GM19468 (cell line): ENCODE measurements around the gene SAP25.
"Not testable (repeated sequence)": the region's sequence is repeated elsewhere in the genome, so short reads cannot be mapped to it uniquely, and the experiment has no call there.

Experiments
- ATAC-seq: cut with Tn5 transposase; IDR thresholded peaks from one replicate; pipeline ENCODE4 v1.9.1; 2021; ENCODE audit warnings: mild to moderate bottlenecking, moderate library complexity, moderate number of reproducible peaks; ENCODE audit not compliant: unreplicated experiment; ENCODE audit errors: extremely low read depth

Gene SAP25

GRCh38 chr7:100563809-100564400, 9.8 kb downstream of the SAP25 start:
- ATAC-seq = no peak

GRCh38 chr7:100563100-100563564, 10.6 kb downstream of the SAP25 start:
- no peak for ATAC-seq

GRCh38 chr7:100562195-100563099, 11.3 kb downstream of the SAP25 start:
- ATAC-seq = no peak

- ATAC-seq = no peak
Observed at GRCh38 chr7:100561491-100562194, 12.1 kb downstream of the SAP25 start.

- no peak for ATAC-seq
Observed at GRCh38 chr7:100559127-100559526, 14.6 kb downstream of the SAP25 start.

DNA sequence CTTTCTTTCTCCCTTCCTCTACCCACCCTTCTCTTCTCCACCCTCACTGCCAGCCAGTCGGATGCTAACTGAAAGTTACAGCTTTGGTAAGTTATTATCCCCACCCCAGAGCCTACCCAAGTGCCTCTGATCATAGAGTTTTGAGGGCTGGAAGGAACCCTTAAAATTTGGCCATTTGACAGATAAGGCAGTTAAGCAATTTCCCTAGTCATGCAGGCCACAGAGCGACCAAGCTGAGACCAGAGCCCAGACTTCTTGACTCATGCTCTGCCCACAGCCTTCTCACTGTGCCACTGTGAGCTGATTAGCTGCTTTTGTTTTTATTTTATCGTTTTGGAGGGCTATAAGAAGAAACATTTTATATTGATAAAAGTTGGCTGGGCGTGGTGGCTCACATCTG, 17.2 kb downstream of the SAP25 start:
- no peak for ATAC-seq

DNA sequence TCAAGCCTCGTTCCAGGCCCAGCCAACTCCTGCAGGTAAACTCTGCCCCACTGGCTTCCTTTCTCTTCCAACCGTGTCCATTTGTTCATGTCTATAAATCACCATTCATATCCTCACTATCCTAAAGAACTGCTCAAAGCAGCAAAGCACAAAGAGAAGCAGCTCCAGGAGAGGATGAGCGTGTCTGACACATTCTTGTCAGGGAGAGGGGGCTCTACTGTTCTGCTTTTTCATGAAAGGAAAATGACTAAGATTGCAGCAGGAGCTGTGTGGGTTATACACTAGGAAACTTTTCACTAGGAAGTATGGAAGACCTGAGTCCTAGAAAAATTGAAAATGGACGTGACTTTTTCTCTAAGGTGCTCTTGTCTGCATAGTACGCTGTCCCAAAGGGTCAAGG, 18.0 kb downstream of the SAP25 start:
- no peak for ATAC-seq

- ATAC-seq = no peak
Observed at GRCh38 chr7:100553032-100553431, 20.7 kb downstream of the SAP25 start.

GRCh38 chr7:100552532-100552931, 21.2 kb downstream of the SAP25 start:
- no peak for ATAC-seq

- not testable (repeated sequence) for ATAC-seq
Observed at GRCh38 chr7:100548446-100548845, 25.3 kb downstream of the SAP25 start.

DNA sequence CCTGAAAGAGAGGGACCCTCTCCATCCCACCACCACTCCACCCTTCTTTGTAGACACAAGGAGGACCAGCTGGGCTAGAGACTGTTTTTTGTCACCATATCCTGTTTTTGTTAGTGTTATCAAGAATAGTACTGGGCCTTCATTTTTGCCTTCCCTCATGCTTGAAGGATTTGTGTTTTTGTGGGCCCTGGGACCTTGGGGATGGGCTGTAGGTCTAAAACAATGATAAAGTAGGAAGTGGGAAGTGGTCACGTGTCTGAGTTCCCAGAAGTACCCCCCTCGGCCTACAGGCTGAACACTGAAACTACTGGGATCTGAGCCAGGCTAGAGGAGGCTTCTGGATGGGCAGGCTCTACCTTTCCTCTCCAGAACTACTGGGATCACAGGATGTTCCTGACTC, 25.8 kb downstream of the SAP25 start:
- ATAC-seq = no peak

DNA sequence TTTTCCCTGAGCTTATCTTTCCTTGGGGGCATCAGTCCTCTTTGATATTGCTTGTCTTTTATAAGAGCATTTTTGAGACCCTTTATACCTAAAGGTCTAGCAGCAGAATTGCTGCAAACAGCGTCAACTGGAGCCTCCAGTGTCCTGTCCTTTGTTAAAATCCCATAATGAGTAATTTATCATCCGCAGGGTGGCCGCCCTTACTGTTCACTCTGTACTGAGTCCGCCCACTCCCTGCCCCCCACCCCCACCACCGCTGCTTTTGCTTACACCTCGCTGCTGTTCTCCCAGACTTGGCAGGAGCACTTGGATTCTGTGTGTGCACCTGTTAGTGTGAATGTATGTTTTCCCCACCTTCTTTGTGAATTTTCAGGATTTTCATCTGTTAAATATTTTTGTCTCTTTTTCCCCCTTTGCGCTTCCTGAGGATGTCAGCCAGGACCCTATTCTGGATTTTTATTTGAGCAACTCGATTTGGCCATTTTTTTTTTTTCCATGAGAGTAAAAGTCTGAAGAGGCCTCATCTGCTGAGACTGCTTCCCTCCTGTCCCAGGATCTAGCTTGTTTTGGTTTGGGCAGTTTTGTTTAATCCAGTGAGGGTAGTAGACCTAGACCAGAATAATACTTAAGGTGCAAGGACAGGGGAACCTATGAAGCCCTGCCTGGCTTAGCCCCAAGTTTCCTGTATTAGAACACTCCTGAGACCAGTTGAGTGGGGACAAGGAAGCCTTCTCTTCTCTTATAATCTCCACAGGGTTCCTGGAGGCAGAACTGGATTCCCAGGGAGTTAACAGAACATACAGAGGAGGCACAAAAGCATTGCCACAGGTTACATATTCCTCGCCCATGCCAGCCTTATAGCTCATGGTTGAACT, 26.5 kb downstream of the SAP25 start:
- ATAC-seq = no peak

- ATAC-seq = no peak
Observed at GRCh38 chr7:100546129-100546925, 27.4 kb downstream of the SAP25 start.

DNA sequence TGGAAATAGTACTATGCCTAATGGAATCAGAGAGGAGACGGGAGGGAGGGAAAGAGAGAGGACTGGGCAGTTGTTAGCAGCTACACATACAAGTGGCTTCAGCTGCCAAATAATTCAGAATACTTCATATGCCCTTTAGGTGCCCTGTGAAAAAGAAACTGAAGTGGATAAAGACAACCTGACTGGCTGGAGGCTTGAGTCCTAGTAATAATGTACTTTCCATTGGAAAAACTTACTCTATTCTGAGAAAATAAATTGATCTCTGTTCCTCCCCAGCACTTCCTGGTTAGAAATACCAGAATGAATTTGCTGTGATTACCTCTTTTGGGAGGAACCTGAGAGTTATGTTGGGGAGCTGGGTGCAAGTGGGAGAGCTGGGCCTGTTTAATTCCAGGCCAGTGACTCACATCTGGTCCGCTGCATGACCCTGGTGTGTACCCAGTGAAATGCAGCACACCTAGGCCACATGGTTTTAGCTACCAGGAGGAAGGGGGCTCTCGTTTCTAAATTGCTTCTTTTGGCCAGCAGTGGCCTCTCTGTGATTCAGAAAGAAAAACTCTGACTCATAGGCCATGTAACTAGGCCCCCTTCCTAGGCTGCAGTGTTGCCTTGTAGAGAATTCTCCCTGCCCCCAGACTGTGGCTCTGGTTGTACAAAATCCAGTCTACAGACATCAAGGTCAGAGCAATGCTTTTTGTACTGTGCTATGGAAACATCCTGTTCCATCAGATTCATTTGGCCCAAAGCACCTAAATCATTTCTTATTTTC, 28.2 kb downstream of the SAP25 start:
- ATAC-seq = no peak

GRCh38 chr7:100544967-100545359, 28.7 kb downstream of the SAP25 start:
- no peak for ATAC-seq

GRCh38 chr7:100544386-100544785, 29.3 kb downstream of the SAP25 start:
- ATAC-seq = no peak

- ATAC-seq = no peak
Observed at GRCh38 chr7:100543586-100543985, 30.1 kb downstream of the SAP25 start.

DNA sequence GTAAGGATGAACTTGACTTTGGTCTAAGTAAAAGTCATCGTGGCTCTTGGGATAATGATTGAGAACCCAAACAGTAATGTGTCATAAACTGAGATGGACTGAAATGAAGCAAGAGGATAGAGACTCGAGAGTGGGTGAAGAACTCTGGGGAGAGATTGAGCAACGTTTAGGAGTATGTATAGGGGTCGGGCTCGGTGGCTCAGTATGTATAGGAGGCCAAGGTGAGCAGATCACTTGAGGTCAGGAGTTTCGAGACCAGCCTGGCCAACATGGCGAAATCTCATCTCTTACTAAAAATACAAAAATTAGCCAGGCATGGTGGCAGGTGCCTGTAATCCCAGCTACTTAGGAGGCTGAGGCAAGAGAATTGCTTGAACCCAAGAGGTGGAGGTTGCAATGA, 32.4 kb downstream of the SAP25 start:
- not testable (repeated sequence) for ATAC-seq
